Measurements from ENCODE around the gene FBXO31.
"Not testable (repeated sequence)": the region's sequence is repeated elsewhere in the genome, so short reads cannot be mapped to it uniquely, and the experiment has no call there.

The FBXO31 gene

DNA sequence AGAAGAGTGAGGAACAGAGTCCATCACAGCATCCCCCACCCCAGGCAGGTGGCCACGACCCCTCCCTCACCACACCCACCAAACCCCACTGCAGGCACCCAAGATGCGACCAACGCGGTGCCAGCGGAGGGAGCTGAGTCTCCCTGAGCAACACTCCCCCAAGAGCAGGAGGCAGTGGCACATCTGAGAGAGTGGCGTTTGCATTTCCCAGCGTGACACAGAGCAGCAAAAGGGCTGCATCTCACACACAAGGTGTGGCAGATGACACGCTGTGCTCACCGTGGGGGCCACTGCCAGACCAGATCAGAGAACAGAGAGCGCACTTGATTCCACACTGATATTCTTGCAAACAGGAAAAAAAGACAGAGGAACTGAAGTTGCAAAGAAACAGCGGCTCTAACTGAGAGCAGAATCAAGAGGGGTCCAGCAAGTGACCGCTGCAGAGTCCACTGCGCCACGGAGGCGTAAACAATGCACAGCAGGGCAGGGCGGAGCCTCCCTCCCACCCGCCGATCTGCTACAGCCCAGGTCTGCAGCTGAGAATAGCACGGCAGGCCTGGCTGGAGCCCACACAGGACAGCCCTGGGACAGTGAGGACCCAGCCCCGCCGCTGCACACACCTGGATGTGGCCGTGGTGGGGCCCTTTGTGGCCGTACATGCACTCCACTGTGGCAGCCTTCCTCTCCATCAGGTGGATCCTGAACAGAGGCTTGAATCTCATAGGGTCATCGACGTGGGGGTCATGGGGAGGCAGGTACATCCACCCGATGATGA, 40.4 kb downstream of the FBXO31 start:
- no peak for DNase-seq (ENCODE audit: low read depth)

DNA sequence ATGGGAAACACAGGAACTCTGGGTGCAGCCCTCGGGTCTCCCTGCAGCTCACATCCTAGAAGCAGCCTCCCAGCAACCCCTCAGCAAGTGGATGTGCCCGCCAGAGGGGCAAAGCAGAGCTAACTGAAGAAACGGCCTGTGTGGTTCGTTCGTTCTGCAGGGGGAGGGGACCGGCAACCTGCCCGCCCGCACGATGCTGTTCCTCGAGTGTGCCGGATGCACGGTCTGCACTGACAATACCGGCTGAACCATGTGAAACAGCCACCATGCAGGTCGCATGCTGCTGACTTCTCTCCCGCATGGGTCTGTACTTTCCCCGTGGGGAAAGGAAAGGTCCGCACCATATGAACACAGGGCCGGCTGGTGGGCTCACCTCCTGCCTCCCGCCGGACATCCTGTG, 41.1 kb downstream of the FBXO31 start:
- no peak for DNase-seq (ENCODE audit: low read depth)

DNA sequence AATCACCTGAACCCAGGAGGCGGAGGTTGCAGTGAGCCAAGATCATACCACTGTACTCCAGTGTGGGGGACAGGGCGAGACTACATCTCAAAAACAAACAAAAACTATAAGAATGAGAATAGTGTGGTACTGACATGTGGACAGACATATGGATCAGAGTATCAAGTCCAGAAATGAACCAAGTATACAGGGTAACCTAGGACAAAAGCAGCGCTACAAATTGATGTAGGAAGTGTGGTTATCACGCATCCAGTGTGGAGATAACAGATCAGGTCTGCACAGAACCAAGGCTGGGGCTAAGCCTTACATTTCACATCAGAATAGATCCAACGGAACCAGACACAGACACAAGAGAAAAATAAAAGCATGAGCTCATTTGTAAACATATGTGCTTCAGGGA, 43.4 kb downstream of the FBXO31 start:
- DNase-seq (ENCODE audit: low read depth) = no peak

DNA sequence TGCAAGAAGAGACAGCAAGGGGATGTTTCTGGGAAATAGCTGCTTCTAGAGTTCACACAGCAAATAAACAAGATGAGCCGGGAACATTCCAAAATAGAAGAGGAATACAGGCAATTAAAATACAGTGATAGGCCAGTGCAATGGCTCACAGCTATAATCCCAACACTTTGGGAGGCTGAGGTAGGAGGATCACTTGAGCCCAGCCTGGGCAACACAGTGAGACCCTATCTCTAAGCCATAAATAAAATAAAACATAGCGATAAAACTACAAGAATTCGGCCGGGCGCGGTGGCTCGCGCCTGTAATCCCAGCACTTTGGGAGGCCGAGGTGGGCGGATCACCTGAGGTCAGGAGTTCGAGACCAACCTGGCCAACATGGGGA, 43.9 kb downstream of the FBXO31 start:
- not testable (repeated sequence) for DNase-seq (ENCODE audit: low read depth)

DNA sequence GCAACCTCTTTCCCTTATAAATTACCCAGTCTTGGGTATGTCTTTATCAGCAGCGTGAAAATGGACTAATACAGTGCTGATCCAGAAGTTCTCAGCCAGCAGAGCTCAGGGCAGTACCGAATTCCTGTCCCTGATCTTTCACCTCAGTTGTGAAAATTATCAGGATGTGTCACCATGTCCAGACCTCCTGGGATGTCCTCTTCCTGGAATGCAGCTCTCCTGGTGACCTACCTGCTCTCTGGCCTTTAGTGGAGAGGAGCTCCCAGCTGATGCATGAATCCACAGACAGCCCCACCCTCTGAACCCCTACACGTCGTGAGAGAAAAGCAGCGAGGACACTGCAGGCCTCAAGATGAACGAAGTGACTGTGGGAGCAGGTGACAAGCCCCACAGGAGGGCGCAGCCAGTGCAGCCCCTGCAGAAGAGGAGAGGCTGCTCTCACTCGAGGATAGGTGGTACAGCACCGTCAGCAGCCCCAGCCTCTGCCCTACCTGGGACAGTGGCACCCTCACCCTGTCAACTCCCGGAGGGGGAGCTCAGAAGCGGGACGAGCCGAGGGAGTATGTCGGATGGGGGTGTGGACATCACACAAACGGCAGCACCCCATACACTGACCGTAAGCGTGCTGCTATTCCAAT, 44.4 kb downstream of the FBXO31 start:
- DNase-seq (ENCODE audit: low read depth) = no peak

DNA sequence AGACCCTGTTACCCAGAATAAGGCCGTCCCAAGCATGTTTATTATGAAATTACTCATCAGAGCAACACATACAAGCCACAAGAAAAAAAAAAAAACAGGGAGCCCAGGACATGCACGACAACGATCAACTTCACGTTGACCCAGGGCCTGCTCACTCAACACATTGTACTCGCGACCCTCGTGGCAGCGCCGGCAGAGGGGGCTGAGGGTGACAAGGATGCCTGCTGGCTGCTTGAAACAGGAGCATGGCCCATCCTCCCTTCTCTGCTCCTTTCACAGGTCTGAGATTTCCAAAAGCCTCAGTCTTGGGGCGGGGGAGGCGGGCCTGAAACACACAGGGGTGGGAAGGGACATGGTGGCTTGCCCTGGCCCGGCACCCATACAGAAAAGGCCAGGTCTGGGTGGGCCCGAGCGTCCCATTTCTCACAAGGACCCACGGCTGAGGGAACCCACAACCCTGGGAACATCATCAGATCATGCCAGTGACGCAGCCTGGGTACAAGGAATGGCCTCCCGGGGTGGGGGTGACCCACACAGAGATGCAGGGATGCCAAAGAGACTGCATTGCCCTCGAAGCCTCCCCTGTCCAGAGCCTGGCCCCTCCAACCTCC, 45.3 kb downstream of the FBXO31 start:
- no peak for DNase-seq (ENCODE audit: low read depth)

DNA sequence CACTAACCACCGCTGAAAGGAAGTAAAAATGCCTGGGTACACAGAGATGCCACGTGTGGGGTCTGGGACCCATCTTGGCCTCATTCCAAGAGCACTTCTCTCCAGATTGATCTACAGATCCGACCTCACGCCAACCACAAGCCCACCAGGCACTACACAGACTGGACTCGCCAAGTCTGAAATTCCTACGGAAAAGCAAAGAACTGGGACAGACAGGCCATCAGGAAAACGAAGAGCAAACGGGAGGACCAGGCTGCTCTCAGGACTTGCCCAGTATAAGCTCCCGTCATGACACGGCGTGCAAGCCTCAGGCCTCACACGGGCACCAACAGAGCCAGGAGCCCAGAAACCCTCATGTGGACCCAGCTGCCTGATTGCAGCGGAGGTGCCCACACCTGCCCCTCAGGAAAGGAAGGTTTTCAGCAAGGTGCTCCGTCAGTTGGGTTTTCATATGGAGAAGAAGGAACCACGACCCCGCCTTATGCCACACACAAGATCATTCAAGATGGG, 46.3 kb downstream of the FBXO31 start:
- DNase-seq (ENCODE audit: low read depth) = no peak

DNA sequence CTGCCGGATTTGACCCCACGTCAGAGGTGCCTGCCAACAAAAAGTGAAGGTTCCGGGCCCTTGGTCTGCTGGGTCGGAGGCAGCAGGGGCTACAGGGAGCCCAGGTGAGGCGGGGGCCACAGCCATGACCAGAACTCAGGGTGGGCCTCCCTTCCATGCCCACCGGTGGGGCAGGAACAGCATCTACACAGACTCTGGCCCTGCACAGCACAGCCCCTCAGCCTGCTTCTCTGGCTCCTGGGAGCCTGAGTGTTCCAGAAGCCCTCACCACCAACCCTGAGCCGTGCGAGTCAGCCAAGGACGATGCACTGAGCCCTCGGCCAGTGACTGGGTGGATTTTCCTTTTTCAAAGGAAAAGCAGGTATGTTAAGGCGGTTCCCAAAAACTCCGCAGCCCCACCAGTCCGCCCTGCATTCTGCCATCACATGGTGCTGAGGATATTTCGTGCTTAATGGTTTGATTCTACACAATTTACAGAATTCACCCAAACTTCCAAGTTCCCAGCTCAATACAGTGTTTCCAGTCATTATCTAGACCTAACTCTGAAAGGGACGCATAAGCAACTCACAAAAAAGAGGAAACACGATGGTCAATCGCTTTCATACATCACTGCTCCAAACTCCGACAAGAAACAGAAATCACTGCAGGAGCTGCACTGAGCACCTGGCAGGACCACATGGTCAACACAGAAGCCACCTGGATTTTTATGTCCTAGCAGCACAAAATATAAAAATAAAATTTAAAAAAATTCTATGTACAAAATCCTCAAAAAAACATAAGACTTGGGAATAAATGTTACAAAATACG, 46.9 kb downstream of the FBXO31 start:
- DNase-seq (ENCODE audit: low read depth) = no peak

DNA sequence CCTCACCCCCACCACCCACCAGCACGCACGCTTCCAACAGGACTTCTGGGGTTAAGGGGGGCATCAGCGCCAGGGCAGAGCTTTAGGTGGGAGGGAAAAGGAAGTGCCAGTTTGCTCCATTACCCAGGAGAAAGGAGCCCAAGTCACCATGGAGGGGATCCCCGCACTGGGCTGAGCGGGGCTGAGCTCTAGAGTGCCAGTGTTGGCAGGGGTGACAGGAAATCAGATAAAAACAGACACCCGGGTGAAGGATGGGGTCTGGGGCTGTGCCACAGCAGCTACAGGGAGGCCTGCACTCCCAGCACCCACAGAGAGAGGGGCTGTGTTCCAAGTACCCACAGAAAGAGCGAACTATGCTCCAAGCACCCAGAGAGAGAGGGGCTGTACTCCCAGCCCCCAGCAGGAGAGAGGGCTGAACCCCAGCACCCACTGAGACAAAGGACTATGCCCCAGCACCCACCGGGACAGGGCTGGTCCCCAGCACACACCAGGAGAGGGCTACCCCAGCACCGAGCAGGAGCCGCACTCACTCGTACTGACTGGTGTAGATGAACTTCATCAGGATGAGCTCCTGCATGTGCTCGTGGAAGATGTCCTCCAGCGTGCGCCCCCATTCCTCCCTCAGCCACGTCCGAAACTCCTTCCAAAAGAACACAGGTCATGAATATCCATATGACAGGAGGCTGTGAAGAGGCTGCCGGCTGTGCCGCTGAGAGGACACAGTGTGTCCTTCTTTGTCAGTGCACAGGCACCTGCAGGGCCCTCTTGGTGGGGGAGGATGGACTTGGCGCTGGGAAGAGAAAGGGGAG, 47.7 kb downstream of the FBXO31 start:
- no peak for DNase-seq (ENCODE audit: low read depth)

DNA sequence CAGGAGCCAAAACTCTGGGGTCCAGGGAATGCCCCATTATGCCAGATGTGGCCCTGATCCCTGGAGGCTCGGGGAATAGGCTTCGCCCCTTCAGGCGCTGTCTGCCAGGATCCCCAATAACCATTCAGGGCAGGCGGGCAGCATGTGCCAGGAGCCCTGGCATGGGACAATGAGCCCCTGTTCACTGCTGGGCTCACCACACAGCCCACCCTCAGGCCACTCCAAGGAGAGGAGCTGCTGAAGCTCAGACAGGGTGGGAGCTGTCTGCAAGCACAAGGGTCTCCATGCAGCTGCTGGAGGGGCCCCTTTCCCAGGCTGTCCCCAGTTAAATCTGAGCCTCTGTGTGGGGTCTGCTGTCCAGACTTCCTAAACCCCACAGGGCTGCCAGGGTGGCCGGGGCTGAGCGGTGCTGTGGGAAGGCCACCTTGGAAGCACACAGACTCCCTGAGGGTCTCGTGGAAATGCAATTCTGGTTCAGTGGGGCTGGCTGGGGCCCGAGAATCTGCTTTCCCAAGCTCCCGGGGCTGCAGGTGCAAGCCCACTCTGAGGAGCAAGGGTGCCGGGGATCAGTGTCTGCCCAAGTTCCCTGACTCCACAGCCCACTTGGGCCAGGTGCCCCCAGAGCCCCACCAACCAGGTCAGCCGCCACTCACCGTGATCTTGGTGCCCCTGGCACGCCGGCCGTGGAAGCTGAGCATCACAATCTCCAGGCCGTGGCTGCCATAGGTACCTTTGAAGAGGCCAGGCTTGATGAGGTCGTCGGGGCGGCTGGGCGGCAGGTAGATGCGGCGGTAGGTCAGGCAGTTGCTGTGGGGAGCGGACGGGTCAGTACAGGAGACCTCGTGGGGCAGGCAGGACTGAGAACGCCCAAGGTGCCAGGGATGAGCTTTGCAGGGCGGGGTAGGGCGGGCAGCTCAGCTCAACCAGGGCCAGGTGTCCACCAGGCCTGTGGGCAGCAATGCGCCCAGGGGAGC, 48.6 kb downstream of the FBXO31 start:
- no peak for DNase-seq (ENCODE audit: low read depth)

DNA sequence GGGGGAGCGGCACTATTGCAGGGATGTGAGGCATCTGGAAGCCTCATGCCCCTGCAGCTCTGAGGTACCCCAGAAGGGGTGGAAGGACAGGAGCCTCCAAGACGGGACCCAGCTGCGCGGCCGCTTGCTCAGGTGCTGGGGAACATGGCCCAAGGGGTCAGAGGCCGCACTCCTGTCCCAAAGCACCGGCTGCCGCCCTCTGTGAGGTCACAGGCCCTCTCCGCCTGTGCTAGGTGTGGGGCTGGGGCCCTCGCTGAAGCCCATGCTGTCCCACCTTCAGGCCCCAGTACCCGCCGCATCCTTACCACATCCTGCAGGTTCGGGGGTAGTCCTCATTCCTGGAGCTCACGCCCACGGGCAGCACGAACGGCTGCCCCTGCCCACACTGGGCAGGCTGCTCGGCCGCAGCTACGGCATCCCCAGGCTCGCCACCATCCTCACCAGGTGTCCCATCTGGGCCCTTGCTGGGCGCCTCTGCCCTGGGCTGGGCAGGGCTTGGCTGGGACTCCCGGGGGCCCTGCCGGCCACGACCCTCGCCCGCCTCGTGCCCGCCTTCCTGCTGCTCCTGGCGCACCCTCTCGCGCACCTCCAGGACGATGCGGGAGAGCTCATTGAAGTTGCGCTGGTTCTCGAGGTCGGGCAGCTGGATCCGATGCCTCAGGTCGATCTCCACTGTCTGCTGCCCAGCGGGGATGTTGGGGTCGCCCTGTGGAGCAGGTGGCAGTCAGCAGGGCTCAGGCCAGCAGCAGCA, 49.8 kb downstream of the FBXO31 start:
- DNase-seq (ENCODE audit: low read depth) = no peak

DNA sequence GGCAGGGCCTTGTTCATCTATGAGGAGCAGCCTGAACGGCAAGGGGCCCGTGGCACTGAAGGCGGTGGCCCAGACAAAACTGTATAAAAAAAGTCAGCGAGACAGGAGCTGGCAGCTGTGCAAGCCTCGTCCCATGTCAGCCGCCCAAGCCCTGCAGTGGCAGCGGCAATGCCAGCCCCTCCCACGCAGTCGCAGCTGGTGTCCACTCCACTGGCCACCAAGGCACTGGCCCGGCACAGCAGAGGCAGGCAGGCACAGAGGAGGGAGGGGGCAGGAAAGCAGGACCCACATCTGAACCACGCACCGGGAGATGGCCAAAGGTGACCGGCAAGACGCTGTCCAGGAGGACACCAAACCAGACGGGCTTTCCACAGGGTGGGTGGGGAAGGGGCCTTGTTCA, 50.5 kb downstream of the FBXO31 start:
- no peak for DNase-seq (ENCODE audit: low read depth)

DNA sequence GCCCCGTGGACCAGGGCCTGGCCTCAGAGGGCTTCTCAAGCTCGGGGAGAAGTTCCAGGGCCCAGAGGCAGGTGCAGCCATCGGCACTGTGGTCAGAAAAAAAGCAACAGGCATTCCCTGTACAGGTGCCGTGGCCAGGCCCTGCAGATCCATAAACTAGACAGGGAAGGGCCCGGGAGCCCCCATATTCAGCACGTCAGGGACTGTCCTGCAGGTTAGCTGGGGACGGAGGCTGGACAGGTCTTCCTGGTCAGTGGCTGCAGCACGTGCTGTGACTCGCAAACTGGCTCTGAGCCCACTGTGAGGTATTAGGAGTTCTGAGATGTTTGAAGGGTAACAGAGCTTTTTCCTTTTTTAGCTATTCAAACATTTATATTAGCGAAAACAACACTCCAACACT, 51.4 kb downstream of the FBXO31 start:
- DNase-seq (ENCODE audit: low read depth) = peak; percentile 48

DNA sequence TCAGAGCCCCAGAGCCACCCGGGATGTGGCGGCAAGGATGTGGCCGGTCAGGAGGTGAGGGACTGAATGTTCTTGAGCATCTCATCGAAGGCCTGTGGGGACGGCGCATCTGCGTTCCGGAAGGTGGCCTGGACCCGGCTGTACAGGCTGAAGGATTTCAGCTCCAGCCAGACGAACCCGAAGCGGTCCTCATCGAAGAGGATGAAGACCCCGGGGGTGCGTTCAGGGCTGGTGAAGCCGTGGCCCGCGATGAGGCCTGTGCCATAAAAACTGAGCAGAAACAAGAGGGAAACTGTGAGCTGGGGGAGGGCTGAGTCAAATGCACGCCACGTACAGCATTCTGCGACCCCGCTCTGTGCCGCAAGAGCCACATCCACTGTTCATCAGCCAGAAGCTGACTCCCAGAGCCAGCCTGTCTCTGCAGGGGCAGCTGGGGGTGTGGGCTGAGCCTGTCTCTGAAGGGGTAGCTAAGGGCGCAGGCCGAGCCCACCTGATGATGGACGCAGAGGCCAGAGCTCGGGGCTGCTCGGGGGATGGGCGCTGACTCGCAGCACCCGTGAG, 52.3 kb downstream of the FBXO31 start:
- no peak for DNase-seq (ENCODE audit: low read depth)

DNA sequence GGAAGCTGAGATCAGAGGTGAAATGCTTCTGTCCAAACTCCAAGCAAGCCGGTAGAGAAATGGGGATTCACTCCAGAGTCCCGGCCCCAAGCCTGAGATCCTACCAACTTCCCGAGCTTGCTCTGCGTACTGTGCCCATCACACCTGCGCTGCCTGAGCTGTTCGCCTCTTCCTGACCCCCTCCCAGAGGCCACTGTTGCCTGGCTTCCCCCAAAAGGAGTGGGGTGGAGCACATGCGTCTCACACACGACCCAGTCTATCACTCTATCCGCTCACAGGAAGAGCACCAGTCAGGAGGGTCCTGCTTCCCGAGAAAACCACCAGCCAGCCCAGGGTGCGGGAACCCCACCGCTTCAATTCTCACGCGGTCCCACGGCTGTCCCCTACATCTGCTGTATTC, 52.9 kb downstream of the FBXO31 start:
- no peak for DNase-seq (ENCODE audit: low read depth)

DNA sequence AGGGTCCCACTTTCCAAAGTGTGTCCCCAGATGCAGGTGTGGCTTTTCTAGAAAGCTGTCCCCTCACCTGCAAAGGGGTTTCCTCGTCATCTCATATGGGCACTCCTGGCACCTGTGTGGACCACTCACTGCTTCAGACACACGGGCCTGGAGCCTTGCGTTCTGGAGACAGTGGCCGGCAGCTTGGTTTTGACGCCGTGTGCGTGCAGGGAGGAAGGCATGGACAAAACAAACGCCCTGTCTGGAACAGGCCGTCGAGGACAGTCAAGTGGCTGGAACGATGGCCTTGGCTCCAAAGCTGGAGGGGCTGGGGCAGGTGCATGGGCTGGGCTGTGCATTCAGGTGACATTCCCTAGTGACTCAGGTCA, 53.3 kb downstream of the FBXO31 start:
- DNase-seq (ENCODE audit: low read depth) = no peak

DNA sequence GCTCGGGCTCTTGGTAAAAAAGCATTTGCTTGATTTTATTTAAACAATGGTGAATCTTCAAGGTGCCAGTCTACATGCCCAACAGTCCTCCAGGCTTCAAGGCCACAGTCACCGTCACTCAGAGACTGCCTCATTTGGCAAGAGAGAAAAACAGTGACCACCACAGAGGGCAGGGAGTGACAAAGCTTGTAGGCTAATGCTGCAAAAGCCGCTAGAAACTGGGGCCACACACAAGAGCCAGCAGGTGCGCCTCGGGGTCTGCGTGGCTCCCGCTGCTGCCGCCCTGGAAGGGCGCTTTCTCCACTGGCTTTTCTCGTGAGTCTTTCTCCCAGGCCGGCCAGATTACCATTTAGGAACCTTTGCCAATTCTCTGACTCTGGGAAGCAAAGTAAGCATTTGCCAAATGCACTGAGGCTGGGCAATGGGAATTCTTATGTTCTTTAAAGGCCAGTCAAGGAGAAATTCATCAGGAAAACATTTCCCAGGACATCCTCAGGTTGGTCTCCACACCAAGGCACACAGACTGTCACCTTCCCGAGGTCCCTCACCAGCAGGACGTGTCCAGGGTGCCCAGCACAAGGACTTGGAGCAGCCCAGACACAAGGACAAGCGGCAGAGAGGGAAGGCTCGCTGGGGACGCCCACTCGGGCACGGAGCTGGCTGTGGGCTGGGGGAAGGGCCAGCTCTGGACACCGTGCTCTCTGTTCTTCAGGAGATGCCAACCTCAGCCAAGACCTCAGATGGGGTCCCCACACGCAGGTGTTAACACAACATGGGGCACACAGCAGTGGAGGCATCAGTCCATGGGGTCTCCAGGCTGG, 53.9 kb downstream of the FBXO31 start:
- DNase-seq (ENCODE audit: low read depth) = no peak

DNA sequence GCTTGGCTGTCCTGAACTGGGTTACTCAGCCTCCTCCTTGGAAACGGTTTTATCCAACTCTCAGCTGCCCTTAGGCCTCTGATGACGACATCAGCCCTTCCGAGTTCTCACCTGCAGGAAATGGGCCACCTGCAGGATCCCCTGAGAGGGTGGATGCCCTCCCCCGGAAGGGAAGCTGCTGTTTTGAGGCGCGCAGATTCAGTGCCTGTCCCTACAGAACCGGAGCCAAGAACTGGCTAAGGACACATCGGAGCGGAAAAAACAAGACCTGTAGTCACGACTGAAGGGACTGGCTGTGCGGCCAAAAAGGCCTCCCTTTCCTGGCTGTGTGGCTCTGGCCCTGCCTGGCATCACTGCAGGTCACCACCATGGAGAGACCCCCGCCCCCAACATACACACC, 54.7 kb downstream of the FBXO31 start:
- no peak for DNase-seq (ENCODE audit: low read depth)

Measured in ELR (cell line).